PC-3 (cell line): Measurements from ENCODE around the gene CES2. TPM values are rescaled to one million over a fixed set of nuclear protein-coding genes. Genes with fewer than 3 reads are reported as not detected.

Experiments
- ATAC-seq: fragments of 200-7000 bp; cut with Tn5 transposase; 2 replicates; pipeline ENCODE4 v1.9.1; 2020; ENCODE audit warnings: mild to moderate bottlenecking, moderate library complexity
- BruUV-seq: library from RNA; stranded (reverse); fragments of 400-500 nt; replicated peaks from 2 replicates; lab custom pipeline; 2021; lab: Mats Ljungman, UMichigan
- CTCF ChIA-PET: fragments of 300-600 bp; sonication (Branson Sonifier 250); formaldehyde crosslinking; loops from one replicate; lab custom pipeline; 2022; ENCODE audit warnings: antibody characterized with exemption; lab: Charles Lee
- POLR2A ChIA-PET: fragments of 300-600 bp; sonication (Branson Sonifier 250); formaldehyde crosslinking; loops from one replicate; lab custom pipeline; 2022; ENCODE audit warnings: antibody characterized with exemption; ENCODE audit not compliant: unreplicated experiment; lab: Charles Lee
- DNase-seq: peaks from one replicate; pipeline ENCODE4 v3.0.0-alpha.2; 2015
- H2AFZ ChIP-seq: fragments of 300-600 bp; sonication (generic); 2 replicates; pipeline ENCODE4 v1.6.0; 2016; ENCODE audit warnings: antibody characterized with exemption, low read length
- H3F3A ChIP-seq: fragments of 300-600 bp; sonication (generic); one replicate; pipeline ENCODE4 v1.6.0; 2017; ENCODE audit warnings: antibody characterized with exemption, low read length, control low read depth, mild to moderate bottlenecking; ENCODE audit not compliant: unreplicated experiment
- H3K27ac ChIP-seq: fragments of 300-600 bp; sonication (generic); 2 replicates; pipeline ENCODE4 v1.5.1; 2016; ENCODE audit warnings: mild to moderate bottlenecking, low read length
- H3K27me3 ChIP-seq: fragments of 300-600 bp; sonication (generic); 2 replicates; pipeline ENCODE4 v1.6.1; 2016; ENCODE audit warnings: low read length, mixed read lengths
- H3K36me3 ChIP-seq: fragments of 300-600 bp; sonication (generic); 2 replicates; pipeline ENCODE4 v1.6.1; 2016; ENCODE audit warnings: low read depth, mixed run types, low read length, mixed read lengths
- H3K4me1 ChIP-seq: fragments of 300-600 bp; sonication (generic); 2 replicates; pipeline ENCODE4 v1.5.1; 2016; ENCODE audit warnings: low read length; ENCODE audit not compliant: insufficient read depth
- H3K4me2 ChIP-seq: fragments of 300-600 bp; sonication (generic); 2 replicates; pipeline ENCODE4 v1.6.0; 2016; ENCODE audit warnings: low read length
- H3K4me3 ChIP-seq: fragments of 300-600 bp; sonication (generic); 2 replicates; pipeline ENCODE4 v1.5.1; 2016; ENCODE audit warnings: mild to moderate bottlenecking, low read length, mixed read lengths
- H3K79me2 ChIP-seq: fragments of 300-600 bp; sonication (generic); 2 replicates; pipeline ENCODE4 v1.6.1; 2017; ENCODE audit warnings: low read length, mixed read lengths
- H3K9ac ChIP-seq: fragments of 300-600 bp; sonication (generic); 2 replicates; pipeline ENCODE4 v1.6.0; 2016; ENCODE audit warnings: mild to moderate bottlenecking, low read length
- H3K9me2 ChIP-seq: fragments of 300-600 bp; sonication (generic); replicated peaks from 2 replicates; pipeline ENCODE4 v1.6.1; 2016; ENCODE audit warnings: mixed run types, low read length, mixed read lengths
- H3K9me3 ChIP-seq: fragments of 300-600 bp; sonication (generic); 2 replicates; pipeline ENCODE4 v1.6.1; 2016; ENCODE audit warnings: low read length, mixed read lengths
- H4K20me1 ChIP-seq: fragments of 300-600 bp; sonication (generic); 2 replicates; pipeline ENCODE4 v1.6.1; 2016; ENCODE audit warnings: low read length, mixed read lengths
- CTCF ChIP-seq: fragments of 300-600 bp; sonication (generic); conservative IDR thresholded peaks from 2 replicates; pipeline ENCODE4 v1.5.1; 2017; ENCODE audit warnings: antibody characterized with exemption, low read depth, mild to moderate bottlenecking, low read length
- EZH2 ChIP-seq: fragments of 300-600 bp; sonication (generic); IDR thresholded peaks from one replicate; pipeline ENCODE4 v1.6.1; 2017; ENCODE audit warnings: antibody characterized with exemption, mild to moderate bottlenecking, low read length; ENCODE audit not compliant: unreplicated experiment
- EZH2phosphoT487 ChIP-seq: fragments of 300-600 bp; sonication (generic); IDR thresholded peaks from 2 replicates; pipeline ENCODE4 v1.6.1; 2018; ENCODE audit warnings: mild to moderate bottlenecking, antibody characterized with exemption, low read length, borderline replicate concordance
- intact Hi-C: fragments of 100-400 bp; cut with micrococcal nuclease; formaldehyde crosslinking; loops from 2 replicates; pipeline ENCODE4 v1.9.0; 2023
- total RNA-seq: library from RNA; depleted of rRNA; stranded (reverse); fragments of >200 nt; gene quantifications from 2 replicates; pipeline ENCODE4 v1.2.3, GENCODE V29; 2014

CES2 gene
- total RNA-seq, 1 experiment from 2014 or later = 15.8 TPM

GRCh38 chr16:66921729-66922450 lies 13.4 kb upstream of the CES2 start:
- Histone ChIP-seq H3K27me3 (peaks cover 13% of the 10 kb centered on the region), H3F3A (no peaks in the 10 kb centered on the region), H3K27ac (no peak overlapping the region), H3K79me2 (no peaks in the 10 kb centered on the region), H3K4me2 (no peak overlapping the region), H3K4me3 (no peak overlapping the region), H2AFZ (no peak overlapping the region), H4K20me1 (no peaks in the 10 kb centered on the region), H3K4me1 (no peaks in the 10 kb centered on the region), H3K9me2 (no peaks in the 10 kb centered on the region), H3K36me3 (no peaks in the 10 kb centered on the region), H3K9me3 (no peaks in the 10 kb centered on the region), H3K9ac (no peak overlapping the region)
- no peak for ATAC-seq
- TF ChIP-seq EZH2phosphoT487 = no peak
- no peak for TF ChIP-seq EZH2
- no peak for TF ChIP-seq CTCF
- BruUV-seq = no TSS peak
- no peak for DNase-seq
- intact Hi-C loops = no loop called here
- POLR2A ChIA-PET = no interaction called here
- CTCF ChIA-PET = no interaction called here

- BruUV-seq = no TSS peak
- Histone ChIP-seq H3K27ac (no peak overlapping the region), H3K9ac (no peak overlapping the region), H3K36me3 (no peaks in the 10 kb centered on the region), H3K9me3 (no peaks in the 10 kb centered on the region), H3F3A (no peaks in the 10 kb centered on the region), H3K27me3 (peaks cover 13% of the 10 kb centered on the region), H2AFZ (no peak overlapping the region), H3K4me3 (no peak overlapping the region), H3K79me2 (no peaks in the 10 kb centered on the region), H4K20me1 (no peaks in the 10 kb centered on the region), H3K4me2 (no peak overlapping the region), H3K4me1 (peaks cover 3% of the 10 kb centered on the region; the same call in 1 of the 2 replicates), H3K9me2 (no peaks in the 10 kb centered on the region)
- ATAC-seq (no peak), DNase-seq (no peak)
- no peak for TF ChIP-seq CTCF
- POLR2A ChIA-PET = no interaction called here
- intact Hi-C loops = no loop called here
- CTCF ChIA-PET = no interaction called here
Observed at GRCh38 chr16:66923247-66923731, 12.0 kb upstream of the CES2 start.

GRCh38 chr16:66923866-66924265 lies 11.4 kb upstream of the CES2 start:
- ATAC-seq = no peak
- Histone ChIP-seq H3K4me2 (no peak overlapping the region), H4K20me1 (no peaks in the 10 kb centered on the region), H3K27me3 (peaks cover 13% of the 10 kb centered on the region), H3K9ac (no peak overlapping the region), H3K79me2 (no peaks in the 10 kb centered on the region), H3K36me3 (no peaks in the 10 kb centered on the region; the same call in 1 of the 2 replicates), H3K27ac (no peak overlapping the region), H3F3A (no peaks in the 10 kb centered on the region), H3K4me3 (no peak overlapping the region), H3K9me3 (no peaks in the 10 kb centered on the region), H2AFZ (no peak overlapping the region), H3K4me1 (peaks cover 6% of the 10 kb centered on the region; the same call in 1 of the 2 replicates), H3K9me2 (no peaks in the 10 kb centered on the region)
- DNase-seq = no peak
- CTCF ChIA-PET = no interaction called here
- POLR2A ChIA-PET = no interaction called here
- intact Hi-C loops = no loop called here
- no TSS peak for BruUV-seq
- TF ChIP-seq EZH2phosphoT487 (no peak), CTCF (no peak), EZH2 (no peak)
